Pancreas (tissue), 10 donors: ENCODE data around the gene MPEG1. TPM values are rescaled to one million over a fixed set of nuclear protein-coding genes. Genes with fewer than 3 reads are reported as not detected.

Experiments
- ATAC-seq, 4 donors: fragments of 200-7000 bp; cut with Tn5 transposase; one replicate each; pipeline versions ENCODE4 v1.8.0 to v1.9.1; 2020; ENCODE audit warnings: mild to moderate bottlenecking in 4 of 4, moderate library complexity in 4 of 4
- DNase-seq, 6 donors: peaks; one replicate each; pipeline ENCODE4 v3.0.0-alpha.2; 2020
- FAIRE-seq: peaks from 2 replicates; lab custom pipeline; 2012; peaks lifted over from hg19 to GRCh38; lab: Jason Lieb, UNC
- H3K27ac ChIP-seq, 4 donors: fragments of 200-600 bp; sonication (generic); 1 replicate in 3 of 4; 2 replicates in 1 of 4; pipeline versions ENCODE4 v1.5.0 to v1.8.0; 2020
- H3K27me3 ChIP-seq, 4 donors: fragments of 200-600 bp; one replicate each; pipeline ENCODE4 v1.8.0; 2021
- H3K36me3 ChIP-seq, 3 donors: fragments of 200-600 bp; sonication (generic) in 1 of 3; one replicate each; pipeline versions ENCODE4 v1.5.0 to v1.8.0; 2020 to 2021
- H3K4me1 ChIP-seq, 3 donors: fragments of 200-600 bp; one replicate each; pipeline ENCODE4 v1.8.0; 2021
- H3K4me3 ChIP-seq, 4 donors: fragments of 200-600 bp; sonication (generic) in 2 of 4; one replicate each; pipeline versions ENCODE4 v1.5.0 to v1.8.0; 2020 to 2021
- H3K9me3 ChIP-seq, 4 donors: fragments of 200-600 bp; one replicate each; pipeline ENCODE4 v1.8.0; 2021
- WGBS, 2 donors: extraction: QIAGEN DNeasy Blood & Tissue Kit; methylation state at CpG; one replicate each; pipeline ENCODE4 v1.1.7; 2013; 5-methylcytosine and 5-hydroxymethylcytosine counted together
- intact Hi-C, 3 donors: fragments of 100-400 bp; cut with DNase I; formaldehyde crosslinking; loops; one replicate each; pipeline versions ENCODE4 v1.11.1 to v1.14.2; 2022
- polyA plus RNA-seq, 2 donors: library from polyadenylated mRNA; stranded (reverse); fragments of 200-250 nt; gene quantifications; one replicate each; pipeline ENCODE4 v1.2.3, GENCODE V29; 2013
- total RNA-seq, 6 donors: library from RNA; stranded (reverse); fragmentation: NEBNext Ultra II Directional in 4 of 6; extraction: Animal tissue kit (Norgen Biotek cat#: 25700) in 4 of 6; gene quantifications; one replicate each; pipeline versions ENCODE4 v1.2.1 to v1.2.4, GENCODE V29; 2021 to 2023
- TF ChIP-seq, protein P1 (sequence below), 4 donors: fragments of 200-600 bp; sonication (generic) in 3 of 4; IDR thresholded peaks; one replicate each; pipeline versions ENCODE4 v1.5.0 to v1.8.0; 2021; ENCODE audit warnings: antibody characterized with exemption in 4 of 4
- donor health status: healthy with polysubstance abuse.
- donor health status: DM: no; HTN: no; CAD: no; lungs with moderate emphysema.
- donor health status: DM: no; HTN: no; CAD: no.
- donor health status: control.
- donor health status: control.
- donor health status: Bipolar disorder and iron deficiency.
- donor health status: DM: yes; HTN: yes; CAD: no.
- donor health status: DM: no; HTN: no; CAD: no.
- donor health status: DM: no; HTN: no; CAD: no.
- donor health status: DM: yes; HTN: yes; CAD: no.

The MPEG1 gene
- total and polyA plus RNA-seq, 8 donors = 0.51 to 7.1 (median 1.2) TPM

DNA sequence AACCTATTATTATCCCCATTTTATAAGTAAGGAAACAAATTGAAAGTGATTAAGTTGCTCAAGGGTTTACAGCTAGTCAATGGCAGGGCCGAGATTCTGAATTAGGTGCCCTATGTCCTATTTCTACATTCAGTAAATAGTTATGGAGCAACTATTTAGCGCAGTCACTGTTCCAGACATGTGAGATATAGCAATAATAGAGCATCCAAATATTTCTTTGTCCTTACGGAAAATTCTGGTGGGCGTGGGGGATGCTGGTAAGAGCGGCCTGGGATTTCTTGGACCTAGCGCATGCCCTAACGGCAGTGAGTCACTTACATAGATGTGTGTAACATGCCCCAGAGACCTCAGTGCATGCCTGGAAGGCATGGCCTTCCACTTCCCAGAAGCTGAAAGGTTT, 36.4 kb downstream of the MPEG1 start:
- no peak overlapping the region for H3K27ac ChIP-seq
- FAIRE-seq = no peak
- TF ChIP-seq, protein P1, sequence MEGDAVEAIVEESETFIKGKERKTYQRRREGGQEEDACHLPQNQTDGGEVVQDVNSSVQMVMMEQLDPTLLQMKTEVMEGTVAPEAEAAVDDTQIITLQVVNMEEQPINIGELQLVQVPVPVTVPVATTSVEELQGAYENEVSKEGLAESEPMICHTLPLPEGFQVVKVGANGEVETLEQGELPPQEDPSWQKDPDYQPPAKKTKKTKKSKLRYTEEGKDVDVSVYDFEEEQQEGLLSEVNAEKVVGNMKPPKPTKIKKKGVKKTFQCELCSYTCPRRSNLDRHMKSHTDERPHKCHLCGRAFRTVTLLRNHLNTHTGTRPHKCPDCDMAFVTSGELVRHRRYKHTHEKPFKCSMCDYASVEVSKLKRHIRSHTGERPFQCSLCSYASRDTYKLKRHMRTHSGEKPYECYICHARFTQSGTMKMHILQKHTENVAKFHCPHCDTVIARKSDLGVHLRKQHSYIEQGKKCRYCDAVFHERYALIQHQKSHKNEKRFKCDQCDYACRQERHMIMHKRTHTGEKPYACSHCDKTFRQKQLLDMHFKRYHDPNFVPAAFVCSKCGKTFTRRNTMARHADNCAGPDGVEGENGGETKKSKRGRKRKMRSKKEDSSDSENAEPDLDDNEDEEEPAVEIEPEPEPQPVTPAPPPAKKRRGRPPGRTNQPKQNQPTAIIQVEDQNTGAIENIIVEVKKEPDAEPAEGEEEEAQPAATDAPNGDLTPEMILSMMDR (IDR thresholded peaks at IDR 0.05) = no peak
- H3K27me3 ChIP-seq = no peaks in the 10 kb centered on the region
- no peaks in the 10 kb centered on the region for H3K36me3 ChIP-seq
- DNase-seq = no peak
- intact Hi-C loops = loop anchor here in 2 of 3 donors (10.0 kb wide), 2 partner anchors 108 to 248 kb away; partner anchors contain the start of gene OR5A2 (in 1 of the 2)
- H3K4me1 ChIP-seq = no peaks in the 10 kb centered on the region
- H3K4me3 ChIP-seq = no peak overlapping the region
- WGBS, 2 donors = 82 to 85% methylated on average over 7 of the region's 7 CpGs
- ATAC-seq = no peak
- no peaks in the 10 kb centered on the region for H3K9me3 ChIP-seq

DNA sequence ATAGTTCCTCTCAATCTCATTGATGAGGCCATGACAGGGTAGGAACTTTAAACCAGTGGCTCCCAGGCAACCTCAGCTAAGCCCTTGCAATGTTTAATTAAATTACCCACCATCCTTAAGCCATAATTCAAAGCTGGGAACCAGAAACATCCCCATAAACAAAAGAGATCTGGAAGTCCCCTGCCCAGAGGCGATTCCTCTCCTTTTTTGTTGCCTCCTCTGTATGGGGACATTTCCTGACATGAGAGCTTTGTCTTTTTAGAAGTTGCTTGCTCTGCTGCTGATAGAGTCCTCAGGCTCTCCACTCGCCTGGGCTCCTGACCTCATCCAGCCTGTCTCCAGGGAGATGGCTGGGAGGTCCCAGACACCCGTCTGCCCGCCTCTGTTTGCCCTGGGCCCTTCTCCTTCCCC, 37.6 kb downstream of the MPEG1 start:
- TF ChIP-seq, protein P1 (IDR thresholded peaks at IDR 0.05) = no peak
- DNase-seq (no peak), ATAC-seq (no peak), FAIRE-seq (no peak)
- WGBS, 2 donors = 52 to 59% methylated on average over 4 of the region's 4 CpGs
- Histone ChIP-seq H3K27ac (peak overlapping the region in 2 of 4 donors; percentile 58), H3K27me3 (no peaks in the 10 kb centered on the region), H3K4me1 (no peaks in the 10 kb centered on the region), H3K9me3 (no peaks in the 10 kb centered on the region), H3K36me3 (no peaks in the 10 kb centered on the region), H3K4me3 (no peak overlapping the region)
- intact Hi-C loops = loop anchor here in 2 of 3 donors (10.0 kb wide), 2 partner anchors 110 to 250 kb away; partner anchors contain the start of gene OR5A2 (in 1 of the 2)

DNA sequence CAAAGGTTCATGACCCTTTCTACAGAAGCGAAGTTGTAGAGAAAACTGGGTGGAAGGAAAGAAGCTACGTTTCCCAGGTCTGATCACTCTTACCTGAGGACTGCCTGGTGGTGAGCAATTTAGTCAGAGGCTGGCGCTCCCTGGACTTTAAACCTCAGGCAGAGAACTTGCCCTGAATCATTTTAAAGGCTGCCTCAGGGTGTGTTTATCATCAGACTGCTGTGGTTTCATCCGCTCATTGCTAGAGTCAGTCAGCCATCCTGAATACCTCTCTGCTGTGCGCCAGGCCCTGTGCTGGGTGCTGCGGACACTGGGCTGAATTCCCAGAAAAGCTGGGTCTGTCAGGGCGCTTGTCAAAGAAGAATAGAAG, 38.1 kb downstream of the MPEG1 start:
- no peaks in the 10 kb centered on the region for H3K4me1 ChIP-seq
- 64 to 70% methylated on average over 7 of the region's 7 CpGs for WGBS, 2 donors
- FAIRE-seq (no peak), ATAC-seq (no peak), DNase-seq (no peak)
- no peaks in the 10 kb centered on the region for H3K9me3 ChIP-seq
- intact Hi-C loops = loop anchor here in 2 of 3 donors (5.0 to 10.0 kb wide), 3 partner anchors 33 to 250 kb away; partner anchors contain the start of gene OR5A2 (in 1 of the 2)
- no peaks in the 10 kb centered on the region for H3K27me3 ChIP-seq
- peak overlapping the region in 2 of 4 donors; percentile 58 for H3K27ac ChIP-seq
- no peaks in the 10 kb centered on the region for H3K36me3 ChIP-seq
- no peak overlapping the region for H3K4me3 ChIP-seq
- TF ChIP-seq, protein P1 (IDR thresholded peaks at IDR 0.05) = no peak

DNA sequence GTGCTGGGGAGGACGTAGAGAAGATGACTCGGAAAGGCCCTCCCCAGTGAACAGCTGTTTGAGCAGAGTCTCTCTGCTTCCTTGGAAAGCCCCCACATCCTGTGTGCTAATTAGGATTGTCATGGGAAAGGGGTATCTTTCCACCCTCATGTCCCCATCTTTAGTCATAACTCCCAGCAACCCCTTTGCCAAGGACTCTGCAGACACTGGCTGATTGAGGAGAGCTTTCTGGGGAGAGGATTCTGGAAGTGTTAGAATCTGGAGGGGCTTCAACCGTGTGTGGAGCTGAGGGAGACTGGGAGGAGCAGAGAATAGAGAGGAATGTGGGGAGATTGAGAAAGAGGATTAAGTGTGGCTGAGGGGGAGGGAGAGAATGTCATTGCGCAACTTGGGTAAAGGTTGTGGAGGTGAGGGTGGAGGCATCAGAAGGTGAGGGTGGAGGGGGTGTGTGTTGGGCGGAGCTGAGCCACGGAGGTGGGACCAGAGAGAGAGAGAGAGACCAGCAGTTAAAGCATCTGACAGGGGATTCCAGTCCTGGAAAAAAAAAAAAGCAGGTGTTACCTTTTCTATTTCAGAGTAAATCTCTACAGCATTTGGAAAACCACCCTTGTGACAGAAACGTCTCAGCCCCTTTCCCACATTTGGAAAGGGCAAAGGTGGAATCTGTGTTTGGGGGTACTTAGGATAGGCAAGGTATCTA, 38.6 kb downstream of the MPEG1 start:
- Histone ChIP-seq H3K27ac (peak overlapping the region; percentile 53 to 76 (median 63)), H3K4me3 (peak overlapping the region in 3 of 4 donors; percentile 54 to 77 (median 75)), H3K4me1 (no peaks in the 10 kb centered on the region), H3K36me3 (no peaks in the 10 kb centered on the region), H3K27me3 (no peaks in the 10 kb centered on the region), H3K9me3 (no peaks in the 10 kb centered on the region)
- ATAC-seq = peak; percentile 38 to 61 (median 56)
- intact Hi-C loops = loop anchor here in 2 of 3 donors (5.0 to 10.0 kb wide), 3 partner anchors 33 to 251 kb away; partner anchors contain the start of gene OR5A2 (in 1 of the 2)
- peak in 4 of 6 donors; percentile 56 to 71 (median 66) for DNase-seq
- WGBS, 2 donors = 33 to 37% methylated on average over 7 of the region's 7 CpGs
- TF ChIP-seq, protein P1 (IDR thresholded peaks at IDR 0.05) = no peak
- FAIRE-seq = no peak
